Retinal pigment epithelial cell (primary cell): ENCODE results near the gene ZNF175.

ENCODE experiments used
- DNase-seq: peaks from one replicate; pipeline ENCODE4 v3.0.0-alpha.2; 2010; ENCODE audit warnings: low read depth
- H3K4me3 ChIP-seq: 2 replicates; pipeline ENCODE4 v1.5.1; 2011; ENCODE audit warnings: mild to moderate bottlenecking, low read length, control low read depth, moderate library complexity
- CTCF ChIP-seq: conservative IDR thresholded peaks from 2 replicates; pipeline ENCODE4 v1.5.1; 2011; ENCODE audit warnings: low read depth, low read length, control low read depth, inconsistent platforms

Gene ZNF175

GRCh38 chr19:51550848-51551672, 20.0 kb upstream of the ZNF175 start:
- no peak overlapping the region for H3K4me3 ChIP-seq
- TF ChIP-seq CTCF = no peak
- no peak for DNase-seq

GRCh38 chr19:51551673-51552432, 19.2 kb upstream of the ZNF175 start:
- H3K4me3 ChIP-seq = no peak overlapping the region
- no peak for DNase-seq
- no peak for TF ChIP-seq CTCF

DNA sequence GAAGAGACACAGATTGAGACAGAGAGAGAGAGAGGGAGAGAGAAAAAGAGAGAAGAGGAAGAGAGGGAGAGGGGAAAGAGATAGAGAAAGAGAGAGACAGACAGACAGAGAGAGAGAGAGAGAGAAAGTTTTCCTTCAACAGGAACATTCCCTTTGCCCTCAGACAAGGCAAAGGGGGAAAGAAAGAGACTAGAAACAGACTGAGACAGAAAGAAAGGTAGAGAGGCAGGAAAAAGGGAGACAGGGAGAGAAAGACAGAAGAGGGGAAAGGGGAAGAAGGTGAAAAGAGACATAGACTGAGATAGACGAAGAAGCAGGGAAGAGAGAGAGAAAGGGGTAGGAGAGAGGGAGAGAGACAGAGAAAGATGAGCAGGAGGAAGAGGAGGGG, 18.5 kb upstream of the ZNF175 start:
- no peak for DNase-seq
- TF ChIP-seq CTCF = no peak
- H3K4me3 ChIP-seq = no peak overlapping the region

GRCh38 chr19:51552996-51553725, 17.9 kb upstream of the ZNF175 start:
- DNase-seq = no peak
- TF ChIP-seq CTCF = no peak
- H3K4me3 ChIP-seq = no peak overlapping the region

GRCh38 chr19:51559240-51559639, 11.8 kb upstream of the ZNF175 start:
- no peak overlapping the region for H3K4me3 ChIP-seq
- TF ChIP-seq CTCF = no peak

GRCh38 chr19:51560339-51560738, 10.7 kb upstream of the ZNF175 start:
- no peak for TF ChIP-seq CTCF
- no peak for DNase-seq

More at GRCh38 chr19:51559240-51559639, 11.8 kb upstream of the ZNF175 start:
- no peak for DNase-seq

More at GRCh38 chr19:51560339-51560738, 10.7 kb upstream of the ZNF175 start:
- no peak overlapping the region for H3K4me3 ChIP-seq
